Astrocyte (in vitro differentiated cells and primary cell): ENCODE results near the gene RAB2B.

Experiments
- EZH2 ChIP-seq: IDR thresholded peaks from 2 replicates; pipeline ENCODE4 v1.6.1; 2012; ENCODE audit warnings: mild to moderate bottlenecking, low read length, inconsistent platforms; ENCODE audit not compliant: insufficient read depth
- TF ChIP-seq, protein P1 (sequence below): IDR thresholded peaks from 2 replicates; pipeline ENCODE4 v1.5.1; 2011; ENCODE audit warnings: low read depth, mild to moderate bottlenecking, inconsistent platforms, low read length, moderate library complexity; ENCODE audit not compliant: insufficient read depth

DNA sequence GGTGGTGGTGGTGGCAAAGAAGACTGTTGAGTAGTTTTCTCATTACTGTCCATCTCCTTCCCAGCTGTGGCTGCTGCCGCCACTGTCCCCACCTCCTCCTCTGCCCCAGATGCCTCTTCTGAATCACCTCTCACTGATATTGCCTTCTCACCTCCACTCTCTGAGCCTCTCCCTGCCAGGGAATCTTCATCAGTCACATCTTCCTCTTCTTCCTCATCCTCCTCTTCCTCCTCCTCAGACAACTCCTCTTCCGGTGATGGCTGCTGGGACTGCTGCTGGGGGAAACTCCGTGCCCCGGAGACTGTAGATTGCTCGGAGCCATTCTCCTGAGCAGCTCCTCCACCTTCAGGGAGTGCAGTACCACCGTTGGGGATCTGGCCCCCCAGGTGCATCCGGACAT is 46.4 kb upstream of the RAB2B start:
- TF ChIP-seq, protein P1, sequence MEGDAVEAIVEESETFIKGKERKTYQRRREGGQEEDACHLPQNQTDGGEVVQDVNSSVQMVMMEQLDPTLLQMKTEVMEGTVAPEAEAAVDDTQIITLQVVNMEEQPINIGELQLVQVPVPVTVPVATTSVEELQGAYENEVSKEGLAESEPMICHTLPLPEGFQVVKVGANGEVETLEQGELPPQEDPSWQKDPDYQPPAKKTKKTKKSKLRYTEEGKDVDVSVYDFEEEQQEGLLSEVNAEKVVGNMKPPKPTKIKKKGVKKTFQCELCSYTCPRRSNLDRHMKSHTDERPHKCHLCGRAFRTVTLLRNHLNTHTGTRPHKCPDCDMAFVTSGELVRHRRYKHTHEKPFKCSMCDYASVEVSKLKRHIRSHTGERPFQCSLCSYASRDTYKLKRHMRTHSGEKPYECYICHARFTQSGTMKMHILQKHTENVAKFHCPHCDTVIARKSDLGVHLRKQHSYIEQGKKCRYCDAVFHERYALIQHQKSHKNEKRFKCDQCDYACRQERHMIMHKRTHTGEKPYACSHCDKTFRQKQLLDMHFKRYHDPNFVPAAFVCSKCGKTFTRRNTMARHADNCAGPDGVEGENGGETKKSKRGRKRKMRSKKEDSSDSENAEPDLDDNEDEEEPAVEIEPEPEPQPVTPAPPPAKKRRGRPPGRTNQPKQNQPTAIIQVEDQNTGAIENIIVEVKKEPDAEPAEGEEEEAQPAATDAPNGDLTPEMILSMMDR = no peak
- TF ChIP-seq EZH2 = no peak
